ENCODE results near the gene TNFRSF1A. TPM values are rescaled to one million over a fixed set of nuclear protein-coding genes. Genes with fewer than 3 reads are reported as not detected.
A peak's percentile ranks its signal among the peaks of the same experiment; 100 is the strongest.

The TNFRSF1A gene
- total and polyA plus RNA-seq, 12 donors: 46.4 to 386 (median 224) TPM

DNA sequence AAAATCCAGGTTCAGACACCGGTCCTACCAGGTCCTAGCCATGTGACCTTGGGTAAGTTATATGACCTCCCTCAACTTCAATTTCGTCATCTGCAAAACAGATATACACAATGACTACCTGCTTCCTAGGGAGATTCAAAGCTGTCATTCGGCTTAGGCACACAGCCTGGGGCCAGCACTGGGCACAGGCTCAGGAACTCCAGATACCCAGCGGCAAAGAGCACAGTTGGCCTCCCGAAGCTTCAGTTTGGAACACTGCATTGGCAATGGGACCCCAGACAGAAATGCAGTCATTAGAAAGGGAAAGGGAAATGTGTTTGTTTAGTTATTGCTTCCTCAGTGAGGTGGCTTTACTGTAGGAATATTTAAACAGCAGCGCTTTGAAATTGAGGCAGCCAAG lies 20.0 kb downstream of the TNFRSF1A start:
- TF ChIP-seq, protein P1, sequence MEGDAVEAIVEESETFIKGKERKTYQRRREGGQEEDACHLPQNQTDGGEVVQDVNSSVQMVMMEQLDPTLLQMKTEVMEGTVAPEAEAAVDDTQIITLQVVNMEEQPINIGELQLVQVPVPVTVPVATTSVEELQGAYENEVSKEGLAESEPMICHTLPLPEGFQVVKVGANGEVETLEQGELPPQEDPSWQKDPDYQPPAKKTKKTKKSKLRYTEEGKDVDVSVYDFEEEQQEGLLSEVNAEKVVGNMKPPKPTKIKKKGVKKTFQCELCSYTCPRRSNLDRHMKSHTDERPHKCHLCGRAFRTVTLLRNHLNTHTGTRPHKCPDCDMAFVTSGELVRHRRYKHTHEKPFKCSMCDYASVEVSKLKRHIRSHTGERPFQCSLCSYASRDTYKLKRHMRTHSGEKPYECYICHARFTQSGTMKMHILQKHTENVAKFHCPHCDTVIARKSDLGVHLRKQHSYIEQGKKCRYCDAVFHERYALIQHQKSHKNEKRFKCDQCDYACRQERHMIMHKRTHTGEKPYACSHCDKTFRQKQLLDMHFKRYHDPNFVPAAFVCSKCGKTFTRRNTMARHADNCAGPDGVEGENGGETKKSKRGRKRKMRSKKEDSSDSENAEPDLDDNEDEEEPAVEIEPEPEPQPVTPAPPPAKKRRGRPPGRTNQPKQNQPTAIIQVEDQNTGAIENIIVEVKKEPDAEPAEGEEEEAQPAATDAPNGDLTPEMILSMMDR (IDR thresholded peaks at IDR 0.05): no peak
- no peak for TF ChIP-seq POLR2A (IDR thresholded peaks at IDR 0.05)
- Histone ChIP-seq H3K36me3 (replicated peaks in 1 of 2) (peaks cover 0 to 5% of the 10 kb centered on the region in 2 donors), H3K9me3 (replicated peaks in 1 of 3) (no peaks in the 10 kb centered on the region), H3K4me3 (no peak overlapping the region), H3K27me3 (no peaks in the 10 kb centered on the region), H3K4me1 (replicated peaks in 1 of 2) (peaks cover 34 to 51% of the 10 kb centered on the region in 2 donors), H3K27ac (peak overlapping the region in 1 of 5 donors; percentile 79)
- intact Hi-C loops (cut with DNase I): loop anchor here (10.0 kb wide), 2 partner anchors 143 to 223 kb away; no protein-coding TSS in a partner anchor
- 49 to 55% (median 52%) methylated on average over 6 of the region's 6 CpGs for WGBS, 4 donors
- peak in 1 of 7 donors; percentile 25 for DNase-seq

DNA sequence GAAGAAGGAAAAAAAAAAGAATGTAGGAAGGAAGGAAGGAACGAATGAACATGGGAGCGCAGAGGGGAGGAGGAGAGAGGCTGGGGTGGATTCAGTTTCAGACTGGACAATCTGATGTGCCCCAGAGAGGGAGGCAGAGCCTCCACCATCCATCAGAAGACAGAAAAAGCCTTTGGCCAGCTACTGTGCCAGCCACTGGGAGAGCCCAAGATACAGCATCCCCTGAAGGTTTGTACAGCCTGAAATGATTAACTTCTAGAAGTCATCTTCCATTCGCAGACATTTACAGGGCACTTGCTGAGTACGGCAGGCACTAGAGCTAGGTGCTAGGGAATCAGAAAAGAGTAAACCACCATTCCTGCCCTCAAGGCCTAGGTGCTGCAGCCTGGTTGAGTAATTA lies 22.4 kb downstream of the TNFRSF1A start:
- intact Hi-C loops (cut with DNase I): no loop called here

DNA sequence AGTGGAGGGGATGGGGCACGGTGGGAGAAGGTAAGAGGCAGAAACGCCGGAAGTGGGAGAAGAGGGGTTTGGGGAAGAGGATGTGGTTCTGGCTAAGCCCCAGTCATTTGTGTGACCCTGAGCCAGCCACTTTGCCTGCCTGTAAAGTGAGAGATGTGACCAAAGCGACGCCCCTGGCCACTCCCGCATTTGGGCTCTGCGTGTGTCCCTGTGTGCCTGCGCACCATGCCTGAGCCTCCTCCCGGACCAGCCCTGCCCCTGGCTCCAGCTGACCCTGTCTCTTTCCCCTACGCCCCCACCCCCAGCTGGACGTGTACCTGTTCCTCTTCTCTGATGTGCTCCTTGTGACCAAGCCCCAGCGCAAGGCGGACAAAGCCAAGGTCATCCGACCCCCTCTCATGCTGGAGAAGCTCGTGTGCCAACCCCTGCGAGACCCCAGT lies 23.4 kb downstream of the TNFRSF1A start:
- intact Hi-C loops (cut with DNase I): no loop called here
- H3K9me3 ChIP-seq (replicated peaks in 1 of 3): no peaks in the 10 kb centered on the region
- no peak overlapping the region for H3K4me3 ChIP-seq
- WGBS, 4 donors: 69 to 75% (median 72%) methylated on average over 14 to 16 of the region's 16 CpGs
- no peaks in the 10 kb centered on the region for H3K36me3 ChIP-seq (replicated peaks in 1 of 2)
- peak in 2 of 7 donors; percentile 21 to 43 for DNase-seq
- peaks cover 7 to 16% of the 10 kb centered on the region in 2 donors for H3K4me1 ChIP-seq (replicated peaks in 1 of 2)
- no peak for TF ChIP-seq POLR2A (IDR thresholded peaks at IDR 0.05)
- TF ChIP-seq, protein P1 (IDR thresholded peaks at IDR 0.05): no peak
- H3K27ac ChIP-seq: no peak overlapping the region
- H3K27me3 ChIP-seq: no peaks in the 10 kb centered on the region

More for the DNA sequence above, 22.4 kb downstream of the TNFRSF1A start:
- Histone ChIP-seq H3K4me1 (replicated peaks in 1 of 2) (peaks cover 16 to 26% of the 10 kb centered on the region in 2 donors), H3K27me3 (no peaks in the 10 kb centered on the region), H3K4me3 (no peak overlapping the region), H3K36me3 (replicated peaks in 1 of 2) (no peaks in the 10 kb centered on the region), H3K27ac (no peak overlapping the region), H3K9me3 (replicated peaks in 1 of 3) (no peaks in the 10 kb centered on the region)
- no peak for DNase-seq
- TF ChIP-seq, protein P1 (IDR thresholded peaks at IDR 0.05): no peak
- no peak for TF ChIP-seq POLR2A (IDR thresholded peaks at IDR 0.05)
- 90 to 96% (median 91%) methylated on average over 4 of the region's 4 CpGs for WGBS, 4 donors

DNA sequence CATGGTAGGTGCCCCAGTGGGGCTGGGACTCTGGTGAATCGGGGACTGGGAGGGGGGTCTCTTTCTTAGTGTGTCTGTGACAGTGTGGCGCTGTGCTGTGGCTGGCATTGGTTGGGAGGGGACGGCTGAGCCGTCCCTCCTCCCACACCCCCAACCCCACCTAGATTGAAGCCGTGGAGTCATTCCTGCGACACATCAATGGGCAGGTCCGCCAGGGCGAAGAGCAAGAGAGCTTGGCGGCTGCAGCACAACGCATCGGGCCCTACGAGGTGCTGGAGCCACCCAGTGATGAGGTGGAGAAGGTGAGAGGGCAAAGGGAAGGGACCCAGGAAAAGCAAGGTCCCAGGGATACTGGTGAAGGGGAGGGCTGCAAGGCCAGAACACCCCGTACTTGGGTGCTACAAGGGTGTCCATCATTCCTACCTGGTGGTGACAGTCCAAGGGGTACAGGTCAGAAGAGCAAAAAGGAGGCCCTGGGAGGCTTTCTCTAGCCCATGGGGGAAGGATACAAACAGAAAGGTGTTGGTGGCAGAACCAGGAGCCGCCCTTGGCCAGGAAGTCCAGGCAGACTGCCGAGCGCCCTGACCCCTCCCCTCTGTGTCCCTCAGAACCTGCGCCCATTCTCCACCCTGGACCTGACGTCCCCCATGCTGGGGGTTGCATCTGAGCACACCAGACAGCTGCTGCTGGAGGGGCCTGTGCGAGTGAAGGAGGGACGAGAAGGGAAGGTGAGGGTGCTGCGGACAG lies 24.0 kb downstream of the TNFRSF1A start:
- 80 to 84% (median 82%) methylated on average over 10 to 21 of the region's 21 CpGs for WGBS, 4 donors
- H3K36me3 ChIP-seq (replicated peaks in 1 of 2): no peaks in the 10 kb centered on the region
- intact Hi-C loops (cut with DNase I): no loop called here
- DNase-seq: peak in 1 of 7 donors; percentile 29
- H3K27ac ChIP-seq: no peak overlapping the region
- H3K9me3 ChIP-seq (replicated peaks in 1 of 3): no peaks in the 10 kb centered on the region
- TF ChIP-seq POLR2A (IDR thresholded peaks at IDR 0.05): no peak
- TF ChIP-seq, protein P1 (IDR thresholded peaks at IDR 0.05): no peak
- H3K4me1 ChIP-seq (replicated peaks in 1 of 2): peaks cover 2 to 12% of the 10 kb centered on the region in 2 donors
- no peak overlapping the region for H3K4me3 ChIP-seq
- H3K27me3 ChIP-seq: no peaks in the 10 kb centered on the region

All from adrenal gland (tissue), 12 donors.